Activated T-helper 1 cell treated with anti-CD3 and anti-CD28 coated beads, Interleukin-2, amount 50 U/mL, for 16 hours (primary cell): ENCODE results near the gene DNAJB1.
"Not testable (repeated sequence)": the region's sequence is repeated elsewhere in the genome, so short reads cannot be mapped to it uniquely, and the experiment has no call there.

Experiments
- DNase-seq, 2 donors: peaks; one replicate each; pipeline ENCODE4 v3.0.0-alpha.2; 2020; ENCODE audit warnings: low read depth in 1 of 2, low spot score in 1 of 2

Gene DNAJB1

DNA sequence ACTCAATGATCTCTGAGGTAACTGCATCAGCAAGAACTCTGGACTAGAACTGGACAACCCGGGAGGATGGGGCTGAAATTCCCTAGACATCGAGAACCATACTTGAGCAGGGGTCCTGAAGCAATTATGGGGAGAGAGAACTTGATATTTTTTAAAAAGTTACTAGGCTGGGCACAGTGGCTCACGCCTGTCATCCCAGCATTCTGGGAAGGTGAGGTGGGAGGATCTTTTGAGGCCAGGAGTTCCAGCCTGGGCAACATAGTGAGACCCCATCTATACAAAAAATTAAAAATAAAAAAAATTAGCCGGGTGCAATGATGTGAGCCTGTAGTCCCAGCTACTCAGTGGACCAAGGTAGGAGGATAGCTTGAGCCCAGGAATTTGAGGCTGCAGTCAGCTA lies 2.3 kb upstream of the DNAJB1 start:
- no peak for DNase-seq

GRCh38 chr19:14519860-14520407 lies 1.7 kb upstream of the DNAJB1 start:
- no peak for DNase-seq

GRCh38 chr19:14519245-14519859 lies 1.2 kb upstream of the DNAJB1 start:
- DNase-seq = no peak

GRCh38 chr19:14517446-14517839 lies 754 bp downstream of the DNAJB1 start:
- DNase-seq = no peak

GRCh38 chr19:14516746-14517438 lies 1.3 kb downstream of the DNAJB1 start:
- DNase-seq = no peak

- no peak for DNase-seq
Observed at GRCh38 chr19:14516048-14516534, 2.1 kb downstream of the DNAJB1 start.

GRCh38 chr19:14515501-14516047 lies 2.6 kb downstream of the DNAJB1 start:
- DNase-seq = no peak

GRCh38 chr19:14514215-14514863 lies 3.9 kb downstream of the DNAJB1 start:
- DNase-seq = no peak

- DNase-seq = no peak
Observed at GRCh38 chr19:14512406-14512961, 5.7 kb downstream of the DNAJB1 start.

GRCh38 chr19:14511229-14511593 lies 7.0 kb downstream of the DNAJB1 start:
- DNase-seq = no peak

GRCh38 chr19:14510311-14511228 lies 7.6 kb downstream of the DNAJB1 start:
- no peak for DNase-seq

DNA sequence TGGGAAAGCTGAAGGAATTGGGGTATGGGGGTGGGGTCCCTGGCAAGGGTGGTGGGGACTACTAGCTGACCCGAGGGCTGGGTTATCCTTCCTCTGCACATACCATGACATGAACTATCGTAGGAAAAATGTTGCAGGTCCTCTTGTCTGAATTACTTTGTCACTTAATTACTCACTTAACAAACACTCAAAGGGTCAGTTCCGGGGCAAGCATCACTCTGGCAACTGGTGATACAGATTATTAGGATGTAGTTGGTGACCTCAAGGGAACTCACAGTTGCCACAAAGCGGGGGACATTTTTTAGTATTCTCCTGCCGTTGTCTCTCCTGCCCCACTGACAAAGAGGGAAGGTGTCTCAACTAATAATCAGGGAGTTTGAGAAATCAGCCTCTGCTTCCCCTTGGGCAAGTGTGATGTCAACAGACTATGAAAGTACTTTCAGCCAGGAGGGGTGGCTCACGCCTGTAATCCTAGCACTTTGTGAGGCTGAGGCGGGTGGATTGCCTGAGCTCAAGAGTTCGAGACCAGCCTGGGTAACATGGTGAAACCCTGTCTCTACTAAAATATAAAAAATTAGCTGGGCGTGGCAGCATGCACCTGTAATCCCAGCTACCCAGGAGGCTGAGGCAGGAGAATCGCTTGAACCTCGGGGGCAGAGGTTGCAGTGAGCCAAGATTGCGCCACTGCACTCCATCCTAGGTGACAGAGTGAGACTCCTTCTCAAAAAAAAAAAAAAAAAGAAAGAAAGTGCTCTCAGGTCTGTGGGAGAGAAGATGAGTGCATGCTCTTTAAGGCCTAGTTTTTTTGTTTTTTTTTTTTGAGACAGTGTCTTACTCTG lies 10.3 kb downstream of the DNAJB1 start:
- DNase-seq = no peak

- DNase-seq = peak; percentile 48 to 60
Observed at GRCh38 chr19:14505488-14506239, 12.5 kb downstream of the DNAJB1 start.

- not testable (repeated sequence) for DNase-seq
Observed at GRCh38 chr19:14504575-14504974, 13.6 kb downstream of the DNAJB1 start.

GRCh38 chr19:14503285-14503684 lies 14.9 kb downstream of the DNAJB1 start:
- no peak for DNase-seq

DNA sequence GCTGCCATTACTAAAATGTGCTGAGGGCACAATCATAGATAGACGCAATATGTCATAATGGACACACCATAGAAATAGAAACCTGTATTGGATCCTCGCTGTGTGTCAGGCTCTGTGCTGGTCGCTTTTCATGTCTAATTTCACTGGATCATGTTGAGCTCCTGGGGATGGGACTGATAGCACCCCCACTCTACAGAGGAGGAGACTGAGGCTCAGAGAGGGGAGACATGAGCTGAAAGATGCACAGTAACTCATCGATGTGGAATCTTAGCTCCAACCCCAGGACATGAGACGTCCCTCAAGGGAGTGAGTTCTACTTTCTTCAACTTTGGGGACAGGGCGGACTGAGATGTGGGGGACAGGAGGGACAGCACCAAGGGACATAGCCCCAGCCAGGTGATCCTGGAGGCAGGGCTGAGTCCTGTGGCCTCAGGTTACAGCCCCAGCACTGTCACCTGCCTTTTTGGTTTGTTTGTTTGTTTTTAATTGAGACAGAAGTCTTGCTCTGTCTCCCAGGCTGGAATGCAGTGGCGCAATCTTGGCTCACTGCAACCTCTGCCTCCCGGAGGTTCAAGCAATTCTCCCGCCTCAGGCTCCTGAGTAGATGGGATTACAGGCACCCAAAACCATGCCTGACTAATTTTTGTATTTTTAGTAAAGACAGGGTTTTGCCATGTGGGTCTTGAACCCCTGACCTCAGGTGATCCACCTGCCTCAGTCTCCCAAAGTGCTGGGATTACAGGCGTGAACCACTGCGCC lies 15.7 kb downstream of the DNAJB1 start:
- no peak for DNase-seq

DNA sequence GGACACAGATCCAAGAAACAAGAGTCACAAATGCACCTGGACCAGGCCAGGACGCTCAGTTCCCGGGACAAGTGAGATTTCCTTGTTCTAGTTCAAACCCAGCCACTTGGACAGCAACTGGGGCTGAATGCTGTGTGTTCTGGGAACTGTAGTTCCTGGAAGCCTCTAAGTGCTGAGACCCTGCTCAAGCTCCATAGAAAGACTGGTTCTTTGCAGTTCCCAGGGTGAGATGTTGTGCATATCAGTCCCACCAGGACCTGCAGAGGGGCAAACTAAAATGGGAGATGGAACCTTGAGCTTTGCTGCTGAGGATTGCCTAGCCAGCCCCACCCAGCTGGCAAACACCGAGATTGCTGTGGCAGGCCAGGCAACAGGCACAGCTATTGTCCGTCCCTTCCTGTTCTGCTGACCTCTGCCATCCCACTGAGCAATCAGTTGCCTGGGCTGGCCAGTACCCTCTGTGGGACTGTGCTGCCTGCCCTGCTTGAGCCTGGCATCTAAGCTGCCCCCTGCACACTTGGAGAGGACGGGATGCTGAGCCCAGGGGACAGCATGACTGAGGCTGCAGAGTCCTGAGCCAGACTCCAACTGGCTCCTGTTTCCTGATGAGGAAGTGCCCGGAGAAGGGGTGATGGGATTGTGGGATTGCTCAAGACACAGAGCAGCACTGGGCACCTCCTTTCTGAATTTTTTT lies 20.8 kb downstream of the DNAJB1 start:
- no peak for DNase-seq
